Suprapubic skin (tissue), 4 donors: ENCODE results near the gene EPN1.

Experiments
- CTCF ChIP-seq, 2 donors: fragments of 200-600 bp in 1 of 2; fragments of 450-650 bp in 1 of 2; sonication (generic) in 1 of 2; IDR thresholded peaks; one replicate each; pipeline ENCODE4 v1.5.1; 2016 to 2019; ENCODE audit warnings: antibody characterized with exemption in 2 of 2, mild to moderate bottlenecking in 1 of 2, moderate library complexity in 1 of 2
- POLR2A ChIP-seq, 2 donors: fragments of 450-650 bp; IDR thresholded peaks; one replicate each; pipeline ENCODE4 v1.6.1; 2017; ENCODE audit warnings: antibody characterized with exemption in 2 of 2, mild to moderate bottlenecking in 2 of 2, moderate library complexity in 2 of 2
- POLR2AphosphoS5 ChIP-seq, 3 donors: sonication (generic); formaldehyde crosslinking; IDR thresholded peaks; one replicate each; pipeline ENCODE4 v1.6.1; 2017; ENCODE audit warnings: antibody characterized with exemption in 3 of 3

DNA sequence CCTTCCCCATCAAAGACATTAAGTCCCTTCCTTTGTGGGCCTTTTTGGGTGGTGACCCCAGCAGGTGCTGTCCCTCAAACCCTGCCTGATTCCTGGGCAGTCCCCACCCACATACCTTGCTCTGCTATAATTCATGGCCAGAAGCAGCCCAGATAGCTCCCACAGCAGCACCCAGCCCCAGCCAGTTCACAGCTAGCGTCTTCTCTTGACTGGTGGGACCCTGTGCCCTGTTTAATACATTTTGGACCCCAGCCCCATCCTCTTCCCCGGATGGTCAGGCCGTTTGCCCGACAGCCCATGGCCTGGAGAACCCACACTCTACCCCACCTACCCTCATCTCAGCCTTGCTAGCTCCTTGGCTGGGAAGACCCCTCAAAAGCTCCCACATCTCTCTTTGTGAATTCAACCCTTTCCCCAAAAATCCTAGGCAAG, 24.9 kb upstream of the EPN1 start:
- TF ChIP-seq CTCF (IDR thresholded peaks at IDR 0.05) (no peak), POLR2AphosphoS5 (IDR thresholded peaks at IDR 0.05) (no peak), POLR2A (IDR thresholded peaks at IDR 0.05) (no peak)
